HepG2 (cell line): ENCODE results near the gene NEURL2. TPM values are rescaled to one million over a fixed set of nuclear protein-coding genes. Genes with fewer than 3 reads are reported as not detected.

ENCODE experiments used
- ADNP ChIP-seq: sonication (generic); formaldehyde crosslinking; IDR thresholded peaks from 2 replicates; pipeline ENCODE4 v1.4.0; 2020; ENCODE audit warnings: missing genetic modification reagents
- MTA3 ChIP-seq: sonication (generic); formaldehyde crosslinking; IDR thresholded peaks from 2 replicates; pipeline ENCODE4 v1.4.0; 2020; ENCODE audit warnings: missing genetic modification reagents
- RFXAP ChIP-seq: sonication (generic); formaldehyde crosslinking; IDR thresholded peaks from 2 replicates; pipeline ENCODE4 v1.4.0; 2020; ENCODE audit warnings: missing genetic modification reagents, borderline replicate concordance
- SCMH1 ChIP-seq: sonication (generic); formaldehyde crosslinking; IDR thresholded peaks from 2 replicates; pipeline ENCODE4 v1.9.0; 2021; ENCODE audit warnings: missing genetic modification reagents, mild to moderate bottlenecking, borderline replicate concordance
- SMAD3 ChIP-seq: sonication (generic); formaldehyde crosslinking; IDR thresholded peaks from 2 replicates; pipeline ENCODE4 v1.4.0; 2020; ENCODE audit warnings: missing genetic modification reagents
- ZNF121 ChIP-seq: sonication (generic); formaldehyde crosslinking; IDR thresholded peaks from 2 replicates; pipeline ENCODE4 v1.5.0; 2020; ENCODE audit warnings: mild to moderate bottlenecking, missing genetic modification reagents
- ZNF674 ChIP-seq: sonication (generic); formaldehyde crosslinking; IDR thresholded peaks from 2 replicates; pipeline ENCODE4 v1.5.0; 2020; ENCODE audit warnings: low read depth, mild to moderate bottlenecking, missing genetic modification reagents
- polyA plus RNA-seq, 8 experiments: library from polyadenylated mRNA; depleted of rRNA in 3 of 8; stranded (reverse) in 7 of 8; unstranded in 1 of 8; fragments of >200 nt; fragmentation: Illumina TruSeq in 4 of 8; extraction: Trizol in 4 of 8; gene quantifications; 2 replicates each; pipeline versions ENCODE4 v1.2.1 to v1.2.3, GENCODE V29; 2011 to 2016; ENCODE audit warnings: low read depth in 4 of 8, missing spikeins in 1 of 8, mixed read lengths in 1 of 8; ENCODE audit not compliant: insufficient read depth in 1 of 8
- total RNA-seq, 5 experiments: library from RNA; depleted of rRNA; stranded (reverse); fragments of >200 nt; fragmentation: Illumina TruSeq; extraction: Trizol; gene quantifications; 2 replicates each; pipeline ENCODE4 v1.2.3, GENCODE V29; 2016; ENCODE audit warnings: low read depth in 1 of 5
- TF ChIP-seq, protein P1 (sequence below), 2 experiments: fragments of 450-650 bp in 1 of 2; sonication (generic) in 1 of 2; formaldehyde crosslinking in 1 of 2; IDR thresholded peaks; 2 replicates each; pipeline versions ENCODE4 v1.6.1 to v1.8.0; 2016 to 2022; ENCODE audit warnings: antibody characterized with exemption in 1 of 2, mild to moderate bottlenecking in 1 of 2, missing genetic modification reagents in 1 of 2
- TF ChIP-seq, protein P2 (sequence below): sonication (generic); formaldehyde crosslinking; IDR thresholded peaks from 2 replicates; pipeline ENCODE4 v1.4.0; 2020; ENCODE audit warnings: missing genetic modification reagents
- TF ChIP-seq, protein P3 (sequence below): sonication (generic); formaldehyde crosslinking; IDR thresholded peaks from 2 replicates; pipeline ENCODE4 v1.8.0; 2022; ENCODE audit warnings: mild to moderate bottlenecking, missing genetic modification reagents
- TF ChIP-seq, protein P4 (sequence below): sonication (generic); formaldehyde crosslinking; IDR thresholded peaks from 2 replicates; pipeline ENCODE4 v1.8.0; 2022; ENCODE audit warnings: missing genetic modification reagents, mild to moderate bottlenecking, moderate library complexity, borderline replicate concordance
- TF ChIP-seq, protein P5 (sequence below): IDR thresholded peaks from 2 replicates; pipeline ENCODE4 v1.6.1; 2016; ENCODE audit warnings: low read depth, control low read depth
- TF ChIP-seq, protein P6 (sequence below): IDR thresholded peaks from 2 replicates; pipeline ENCODE4 v1.6.1; 2016; ENCODE audit warnings: low read depth, borderline replicate concordance

NEURL2 gene
- total and polyA plus RNA-seq, 2 of the 13 experiments (the other 11 are each of a cell fraction or from before 2014, with no cell fraction given), result 7.2 to 9.7 TPM

DNA sequence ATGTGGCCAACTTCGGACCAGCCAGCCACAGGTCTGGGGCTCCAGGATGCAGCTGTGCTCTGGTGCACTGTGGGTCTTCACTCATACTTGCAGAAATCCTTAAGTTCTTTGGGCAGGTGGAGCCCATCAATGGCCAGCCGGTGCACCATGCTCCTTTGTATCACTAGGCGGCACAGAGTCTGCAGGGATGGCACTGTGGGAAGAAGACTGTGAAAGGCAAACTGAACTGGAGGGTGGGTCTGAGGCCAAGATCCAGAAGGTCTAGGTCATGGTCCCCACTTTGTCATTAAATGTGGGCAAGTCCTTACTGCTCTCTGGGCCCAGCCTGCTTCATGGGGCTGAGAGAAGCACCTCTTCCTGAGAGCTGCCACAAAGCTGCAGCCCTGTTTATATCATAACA is 2.3 kb downstream of the NEURL2 start (continued):
- TF ChIP-seq, protein P1, sequence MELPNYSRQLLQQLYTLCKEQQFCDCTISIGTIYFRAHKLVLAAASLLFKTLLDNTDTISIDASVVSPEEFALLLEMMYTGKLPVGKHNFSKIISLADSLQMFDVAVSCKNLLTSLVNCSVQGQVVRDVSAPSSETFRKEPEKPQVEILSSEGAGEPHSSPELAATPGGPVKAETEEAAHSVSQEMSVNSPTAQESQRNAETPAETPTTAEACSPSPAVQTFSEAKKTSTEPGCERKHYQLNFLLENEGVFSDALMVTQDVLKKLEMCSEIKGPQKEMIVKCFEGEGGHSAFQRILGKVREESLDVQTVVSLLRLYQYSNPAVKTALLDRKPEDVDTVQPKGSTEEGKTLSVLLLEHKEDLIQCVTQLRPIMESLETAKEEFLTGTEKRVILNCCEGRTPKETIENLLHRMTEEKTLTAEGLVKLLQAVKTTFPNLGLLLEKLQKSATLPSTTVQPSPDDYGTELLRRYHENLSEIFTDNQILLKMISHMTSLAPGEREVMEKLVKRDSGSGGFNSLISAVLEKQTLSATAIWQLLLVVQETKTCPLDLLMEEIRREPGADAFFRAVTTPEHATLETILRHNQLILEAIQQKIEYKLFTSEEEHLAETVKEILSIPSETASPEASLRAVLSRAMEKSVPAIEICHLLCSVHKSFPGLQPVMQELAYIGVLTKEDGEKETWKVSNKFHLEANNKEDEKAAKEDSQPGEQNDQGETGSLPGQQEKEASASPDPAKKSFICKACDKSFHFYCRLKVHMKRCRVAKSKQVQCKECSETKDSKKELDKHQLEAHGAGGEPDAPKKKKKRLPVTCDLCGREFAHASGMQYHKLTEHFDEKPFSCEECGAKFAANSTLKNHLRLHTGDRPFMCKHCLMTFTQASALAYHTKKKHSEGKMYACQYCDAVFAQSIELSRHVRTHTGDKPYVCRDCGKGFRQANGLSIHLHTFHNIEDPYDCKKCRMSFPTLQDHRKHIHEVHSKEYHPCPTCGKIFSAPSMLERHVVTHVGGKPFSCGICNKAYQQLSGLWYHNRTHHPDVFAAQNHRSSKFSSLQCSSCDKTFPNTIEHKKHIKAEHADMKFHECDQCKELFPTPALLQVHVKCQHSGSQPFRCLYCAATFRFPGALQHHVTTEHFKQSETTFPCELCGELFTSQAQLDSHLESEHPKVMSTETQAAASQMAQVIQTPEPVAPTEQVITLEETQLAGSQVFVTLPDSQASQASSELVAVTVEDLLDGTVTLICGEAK (IDR thresholded peaks at IDR 0.05), result no peak
- TF ChIP-seq, protein P1 (CRISPR knock-in tag; IDR thresholded peaks at IDR 0.05), result no peak
- TF ChIP-seq, protein P2, sequence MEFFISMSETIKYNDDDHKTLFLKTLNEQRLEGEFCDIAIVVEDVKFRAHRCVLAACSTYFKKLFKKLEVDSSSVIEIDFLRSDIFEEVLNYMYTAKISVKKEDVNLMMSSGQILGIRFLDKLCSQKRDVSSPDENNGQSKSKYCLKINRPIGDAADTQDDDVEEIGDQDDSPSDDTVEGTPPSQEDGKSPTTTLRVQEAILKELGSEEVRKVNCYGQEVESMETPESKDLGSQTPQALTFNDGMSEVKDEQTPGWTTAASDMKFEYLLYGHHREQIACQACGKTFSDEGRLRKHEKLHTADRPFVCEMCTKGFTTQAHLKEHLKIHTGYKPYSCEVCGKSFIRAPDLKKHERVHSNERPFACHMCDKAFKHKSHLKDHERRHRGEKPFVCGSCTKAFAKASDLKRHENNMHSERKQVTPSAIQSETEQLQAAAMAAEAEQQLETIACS (CRISPR knock-in tag), result no peak
- TF ChIP-seq SMAD3 (CRISPR knock-in tag) (no peak), SCMH1 (CRISPR knock-in tag) (no peak), ZNF674 (CRISPR knock-in tag) (no peak), RFXAP (CRISPR knock-in tag) (no peak), ZNF121 (CRISPR knock-in tag) (no peak), ADNP (no peak), MTA3 (CRISPR knock-in tag) (no peak)
- TF ChIP-seq, protein P3, sequence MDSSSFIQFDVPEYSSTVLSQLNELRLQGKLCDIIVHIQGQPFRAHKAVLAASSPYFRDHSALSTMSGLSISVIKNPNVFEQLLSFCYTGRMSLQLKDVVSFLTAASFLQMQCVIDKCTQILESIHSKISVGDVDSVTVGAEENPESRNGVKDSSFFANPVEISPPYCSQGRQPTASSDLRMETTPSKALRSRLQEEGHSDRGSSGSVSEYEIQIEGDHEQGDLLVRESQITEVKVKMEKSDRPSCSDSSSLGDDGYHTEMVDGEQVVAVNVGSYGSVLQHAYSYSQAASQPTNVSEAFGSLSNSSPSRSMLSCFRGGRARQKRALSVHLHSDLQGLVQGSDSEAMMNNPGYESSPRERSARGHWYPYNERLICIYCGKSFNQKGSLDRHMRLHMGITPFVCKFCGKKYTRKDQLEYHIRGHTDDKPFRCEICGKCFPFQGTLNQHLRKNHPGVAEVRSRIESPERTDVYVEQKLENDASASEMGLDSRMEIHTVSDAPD (CRISPR knock-in tag), result no peak
- TF ChIP-seq, protein P4, sequence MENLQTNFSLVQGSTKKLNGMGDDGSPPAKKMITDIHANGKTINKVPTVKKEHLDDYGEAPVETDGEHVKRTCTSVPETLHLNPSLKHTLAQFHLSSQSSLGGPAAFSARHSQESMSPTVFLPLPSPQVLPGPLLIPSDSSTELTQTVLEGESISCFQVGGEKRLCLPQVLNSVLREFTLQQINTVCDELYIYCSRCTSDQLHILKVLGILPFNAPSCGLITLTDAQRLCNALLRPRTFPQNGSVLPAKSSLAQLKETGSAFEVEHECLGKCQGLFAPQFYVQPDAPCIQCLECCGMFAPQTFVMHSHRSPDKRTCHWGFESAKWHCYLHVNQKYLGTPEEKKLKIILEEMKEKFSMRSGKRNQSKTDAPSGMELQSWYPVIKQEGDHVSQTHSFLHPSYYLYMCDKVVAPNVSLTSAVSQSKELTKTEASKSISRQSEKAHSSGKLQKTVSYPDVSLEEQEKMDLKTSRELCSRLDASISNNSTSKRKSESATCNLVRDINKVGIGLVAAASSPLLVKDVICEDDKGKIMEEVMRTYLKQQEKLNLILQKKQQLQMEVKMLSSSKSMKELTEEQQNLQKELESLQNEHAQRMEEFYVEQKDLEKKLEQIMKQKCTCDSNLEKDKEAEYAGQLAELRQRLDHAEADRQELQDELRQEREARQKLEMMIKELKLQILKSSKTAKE (CRISPR knock-in tag), result no peak
- TF ChIP-seq, protein P5, sequence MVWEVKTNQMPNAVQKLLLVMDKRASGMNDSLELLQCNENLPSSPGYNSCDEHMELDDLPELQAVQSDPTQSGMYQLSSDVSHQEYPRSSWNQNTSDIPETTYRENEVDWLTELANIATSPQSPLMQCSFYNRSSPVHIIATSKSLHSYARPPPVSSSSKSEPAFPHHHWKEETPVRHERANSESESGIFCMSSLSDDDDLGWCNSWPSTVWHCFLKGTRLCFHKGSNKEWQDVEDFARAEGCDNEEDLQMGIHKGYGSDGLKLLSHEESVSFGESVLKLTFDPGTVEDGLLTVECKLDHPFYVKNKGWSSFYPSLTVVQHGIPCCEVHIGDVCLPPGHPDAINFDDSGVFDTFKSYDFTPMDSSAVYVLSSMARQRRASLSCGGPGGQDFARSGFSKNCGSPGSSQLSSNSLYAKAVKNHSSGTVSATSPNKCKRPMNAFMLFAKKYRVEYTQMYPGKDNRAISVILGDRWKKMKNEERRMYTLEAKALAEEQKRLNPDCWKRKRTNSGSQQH (CRISPR knock-in tag), result no peak
- TF ChIP-seq, protein P6, sequence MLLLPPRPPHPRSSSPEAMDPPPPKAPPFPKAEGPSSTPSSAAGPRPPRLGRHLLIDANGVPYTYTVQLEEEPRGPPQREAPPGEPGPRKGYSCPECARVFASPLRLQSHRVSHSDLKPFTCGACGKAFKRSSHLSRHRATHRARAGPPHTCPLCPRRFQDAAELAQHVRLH (CRISPR knock-in tag), result no peak
